ENCODE data around the gene ANGEL2. TPM values are rescaled to one million over a fixed set of nuclear protein-coding genes. Genes with fewer than 3 reads are reported as not detected.

The ANGEL2 gene
- polyA plus RNA-seq, 1 of the 3 experiments (the other 2 are of a cell fraction), result 14.0 TPM

DNA sequence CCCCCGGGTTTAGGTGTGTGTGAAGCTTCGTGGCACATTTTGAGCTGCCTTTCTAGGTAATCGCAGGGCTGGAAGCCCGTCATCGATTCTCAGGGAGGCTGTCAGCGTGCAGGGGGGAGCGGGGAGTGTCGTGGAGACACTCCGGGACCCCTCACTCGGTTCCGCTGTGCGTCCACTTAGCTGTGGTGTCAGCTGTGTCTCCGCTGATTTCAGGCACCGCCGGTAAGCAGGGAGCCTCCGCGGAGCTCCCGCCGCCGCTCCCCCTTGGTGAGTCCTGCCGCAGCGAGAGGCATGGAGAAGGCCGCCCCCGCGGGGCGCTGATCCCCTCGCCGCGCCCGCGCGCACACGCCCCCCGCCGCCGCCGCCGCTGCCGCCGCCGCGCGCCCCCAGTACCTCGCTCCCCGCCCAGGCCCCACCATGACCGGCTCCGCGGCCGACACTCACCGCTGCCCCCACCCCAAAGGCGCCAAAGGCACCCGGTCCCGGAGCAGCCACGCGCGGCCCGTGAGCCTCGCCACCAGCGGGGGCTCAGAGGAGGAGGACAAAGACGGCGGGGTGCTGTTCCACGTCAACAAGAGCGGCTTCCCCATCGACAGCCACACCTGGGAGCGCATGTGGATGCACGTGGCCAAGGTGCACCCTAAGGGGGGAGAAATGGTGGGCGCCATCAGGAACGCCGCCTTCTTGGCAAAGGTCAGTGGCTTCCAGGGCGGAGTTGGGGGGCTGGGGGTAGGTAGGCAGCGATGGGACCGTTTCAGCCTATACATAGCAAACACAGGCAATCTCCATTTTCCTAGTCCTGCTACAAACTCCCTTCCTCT is 64.3 kb downstream of the ANGEL2 start:
- Histone ChIP-seq H4K20me1 (ENCODE audit: insufficient read depth) (no peaks in the 10 kb centered on the region), H3K4me3 (ENCODE audit: low read depth in 2 of 2, low read length in 1 of 2) (peak overlapping the region; percentile 60 to 83), H3K9me3 (no peaks in the 10 kb centered on the region), H3K4me1 (ENCODE audit: control insufficient read depth in 1 of 2, insufficient read depth in 2 of 2, low read depth in 1 of 2, low read length in 1 of 2) (peaks cover 0 to 16% of the 10 kb centered on the region in 2 experiments; a peak in 1 of 4 replicates), H2AFZ (ENCODE audit: low read depth) (peak overlapping the region; percentile 100), H3K9ac (peak overlapping the region; percentile 20; the same call in 1 of the 2 replicates), H3K27me3 (ENCODE audit: insufficient read depth) (no peaks in the 10 kb centered on the region), H3K27ac (ENCODE audit: low read depth in 2 of 2, low read length in 1 of 2) (no peak overlapping the region), H3F3A (replicated peaks; ENCODE audit: insufficient read depth) (no peaks in the 10 kb centered on the region), H3K9me2 (no peaks in the 10 kb centered on the region), H3K79me2 (ENCODE audit: insufficient read depth) (no peaks in the 10 kb centered on the region), H3K4me2 (peak overlapping the region; percentile 100), H3K36me3 (replicated peaks in 1 of 2; ENCODE audit: control insufficient read depth in 1 of 2, insufficient read depth in 2 of 2, low read length in 1 of 2) (no peaks in the 10 kb centered on the region)
- POLR2A ChIA-PET, result interaction anchor here (1.1 to 1.2 kb wide), 2 partner anchors 17 to 93 kb away, joined by 3 read pairs; partner anchors contain the start of gene FLVCR1
- CTCF ChIA-PET, result interaction anchor here (1.1 to 1.9 kb wide), 2 partner anchors 16 to 474 kb away, joined by 3 to 6 read pairs; no protein-coding TSS in a partner anchor
- no peak for TF ChIP-seq FOXJ3 (CRISPR knock-in tag; IDR thresholded peaks at IDR 0.05)
- TF ChIP-seq, protein P1, sequence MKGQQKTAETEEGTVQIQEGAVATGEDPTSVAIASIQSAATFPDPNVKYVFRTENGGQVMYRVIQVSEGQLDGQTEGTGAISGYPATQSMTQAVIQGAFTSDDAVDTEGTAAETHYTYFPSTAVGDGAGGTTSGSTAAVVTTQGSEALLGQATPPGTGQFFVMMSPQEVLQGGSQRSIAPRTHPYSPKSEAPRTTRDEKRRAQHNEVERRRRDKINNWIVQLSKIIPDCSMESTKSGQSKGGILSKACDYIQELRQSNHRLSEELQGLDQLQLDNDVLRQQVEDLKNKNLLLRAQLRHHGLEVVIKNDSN (IDR thresholded peaks at IDR 0.05; ENCODE audit: borderline replicate concordance, low read depth), result no peak
- no peak for TF ChIP-seq ELF1 (IDR thresholded peaks at IDR 0.05)
- WGBS (ENCODE audit: low lambda C conversion rate), result 23% methylated on average over 34 of the region's 72 CpGs
- DNase-seq, result peak; percentile 79

DNA sequence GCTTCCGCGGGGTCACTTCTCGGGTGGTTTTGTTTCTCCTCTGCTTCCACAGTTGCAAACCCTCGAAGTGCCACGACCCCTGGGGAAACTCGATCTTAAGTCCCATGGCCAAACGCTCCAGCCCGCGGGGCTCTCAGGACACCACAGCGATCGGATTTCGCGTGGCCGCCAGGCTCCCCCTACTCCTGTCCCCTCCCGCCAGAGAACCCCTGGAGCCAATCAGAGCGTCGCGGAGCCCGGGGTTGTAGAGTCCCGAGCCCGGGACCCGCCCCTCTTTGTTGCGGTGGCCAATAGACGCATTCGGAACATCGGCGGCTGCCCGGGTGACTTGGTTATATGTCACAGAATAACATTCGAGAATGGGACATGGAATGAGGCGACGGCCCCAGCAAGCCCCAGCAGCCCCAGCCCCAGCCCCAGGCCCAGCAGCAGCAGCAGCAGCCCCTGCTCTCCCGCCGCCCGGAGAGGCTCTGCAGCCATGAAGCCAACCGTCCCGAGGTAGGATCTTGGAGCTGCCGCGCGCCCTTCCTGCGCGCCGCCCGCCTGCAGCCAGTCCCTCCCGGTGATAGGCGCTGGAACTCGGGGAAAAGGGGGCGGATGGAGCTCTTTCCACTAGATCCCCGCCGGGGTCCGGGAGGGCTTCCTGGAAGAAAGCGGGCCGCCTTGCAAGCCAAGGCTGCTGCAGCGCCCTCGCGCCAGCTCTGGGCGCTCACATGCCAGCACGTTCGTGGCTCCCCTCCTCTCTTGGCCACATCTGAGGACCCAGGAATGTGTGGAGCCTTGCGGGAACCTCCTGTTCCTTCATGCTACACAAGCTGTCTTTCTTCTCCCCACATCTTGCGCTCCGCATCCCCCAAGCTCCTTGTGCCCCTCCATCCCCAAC is 65.2 kb downstream of the ANGEL2 start, which contains the start of gene VASH2:
TSS of gene VASH2 (plus strand) at position 299 of the 883 bp plus-strand sequence. CDS start 1,002 bp downstream, outside the sequence.
- Histone ChIP-seq H3K9me3 (no peaks in the 10 kb centered on the region), H3K4me2 (peak within 1 kb of the TSS; percentile 100), H3K27ac (ENCODE audit: low read depth in 2 of 2, low read length in 1 of 2) (0 out of 4 replicates have a peak within 1 kb of the TSS, but pooled peaks of 1 of the 2 experiments have one; percentile 39), H3K9ac (peak within 1 kb of the TSS; percentile 38; the same call in 1 of the 2 replicates), H3K4me3 (ENCODE audit: low read depth in 2 of 2, low read length in 1 of 2) (peak within 1 kb of the TSS; percentile 60 to 83), H3K79me2 (ENCODE audit: insufficient read depth) (no peaks in the 10 kb centered on the region), H4K20me1 (ENCODE audit: insufficient read depth) (no peaks in the 10 kb centered on the region), H3F3A (replicated peaks; ENCODE audit: insufficient read depth) (no peaks in the 10 kb centered on the region), H3K4me1 (ENCODE audit: control insufficient read depth in 1 of 2, insufficient read depth in 2 of 2, low read depth in 1 of 2, low read length in 1 of 2) (peaks cover 0 to 16% of the 10 kb centered on the region in 2 experiments; a peak in 1 of 4 replicates), H3K36me3 (replicated peaks in 1 of 2; ENCODE audit: control insufficient read depth in 1 of 2, insufficient read depth in 2 of 2, low read length in 1 of 2) (no peaks in the 10 kb centered on the region), H3K9me2 (no peaks in the 10 kb centered on the region), H3K27me3 (ENCODE audit: insufficient read depth) (no peaks in the 10 kb centered on the region), H2AFZ (ENCODE audit: low read depth) (peak within 1 kb of the TSS; percentile 100)
- ChIA-PET CTCF (interaction anchor here (1.1 to 1.9 kb wide), 2 partner anchors 17 to 474 kb away, joined by 3 to 6 read pairs; no protein-coding TSS in a partner anchor), POLR2A (interaction anchor here (1.1 to 1.2 kb wide), 2 partner anchors 17 to 93 kb away, joined by 3 read pairs; partner anchors contain the start of gene FLVCR1)
- 0% methylated on average over 11 of the region's 61 CpGs for WGBS (ENCODE audit: low lambda C conversion rate)
- DNase-seq, result peak; percentile 97
- TF ChIP-seq, protein P2, sequence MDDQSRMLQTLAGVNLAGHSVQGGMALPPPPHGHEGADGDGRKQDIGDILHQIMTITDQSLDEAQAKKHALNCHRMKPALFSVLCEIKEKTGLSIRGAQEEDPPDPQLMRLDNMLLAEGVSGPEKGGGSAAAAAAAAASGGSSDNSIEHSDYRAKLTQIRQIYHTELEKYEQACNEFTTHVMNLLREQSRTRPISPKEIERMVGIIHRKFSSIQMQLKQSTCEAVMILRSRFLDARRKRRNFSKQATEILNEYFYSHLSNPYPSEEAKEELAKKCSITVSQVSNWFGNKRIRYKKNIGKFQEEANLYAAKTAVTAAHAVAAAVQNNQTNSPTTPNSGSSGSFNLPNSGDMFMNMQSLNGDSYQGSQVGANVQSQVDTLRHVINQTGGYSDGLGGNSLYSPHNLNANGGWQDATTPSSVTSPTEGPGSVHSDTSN (IDR thresholded peaks at IDR 0.05), result no peak
- TF ChIP-seq ELF1 (IDR thresholded peaks at IDR 0.05) (no peak), TEAD4 (IDR thresholded peaks at IDR 0.05; ENCODE audit: borderline replicate concordance, insufficient read depth) (no peak), MXI1 (IDR thresholded peaks at IDR 0.05; ENCODE audit: low read depth, low read length) (peak; percentile 37), POLR2AphosphoS5 (IDR thresholded peaks at IDR 0.05; ENCODE audit: low read depth, low read length) (no peak), MAX (IDR thresholded peaks at IDR 0.05; ENCODE audit: low read depth) (peak; percentile 72)
- TF ChIP-seq, protein P3, sequence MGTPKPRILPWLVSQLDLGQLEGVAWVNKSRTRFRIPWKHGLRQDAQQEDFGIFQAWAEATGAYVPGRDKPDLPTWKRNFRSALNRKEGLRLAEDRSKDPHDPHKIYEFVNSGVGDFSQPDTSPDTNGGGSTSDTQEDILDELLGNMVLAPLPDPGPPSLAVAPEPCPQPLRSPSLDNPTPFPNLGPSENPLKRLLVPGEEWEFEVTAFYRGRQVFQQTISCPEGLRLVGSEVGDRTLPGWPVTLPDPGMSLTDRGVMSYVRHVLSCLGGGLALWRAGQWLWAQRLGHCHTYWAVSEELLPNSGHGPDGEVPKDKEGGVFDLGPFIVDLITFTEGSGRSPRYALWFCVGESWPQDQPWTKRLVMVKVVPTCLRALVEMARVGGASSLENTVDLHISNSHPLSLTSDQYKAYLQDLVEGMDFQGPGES (IDR thresholded peaks at IDR 0.05; ENCODE audit: low read depth, low read length), result peak; percentile 41; the same call in 1 of the 2 replicates
- TF ChIP-seq, protein P4, sequence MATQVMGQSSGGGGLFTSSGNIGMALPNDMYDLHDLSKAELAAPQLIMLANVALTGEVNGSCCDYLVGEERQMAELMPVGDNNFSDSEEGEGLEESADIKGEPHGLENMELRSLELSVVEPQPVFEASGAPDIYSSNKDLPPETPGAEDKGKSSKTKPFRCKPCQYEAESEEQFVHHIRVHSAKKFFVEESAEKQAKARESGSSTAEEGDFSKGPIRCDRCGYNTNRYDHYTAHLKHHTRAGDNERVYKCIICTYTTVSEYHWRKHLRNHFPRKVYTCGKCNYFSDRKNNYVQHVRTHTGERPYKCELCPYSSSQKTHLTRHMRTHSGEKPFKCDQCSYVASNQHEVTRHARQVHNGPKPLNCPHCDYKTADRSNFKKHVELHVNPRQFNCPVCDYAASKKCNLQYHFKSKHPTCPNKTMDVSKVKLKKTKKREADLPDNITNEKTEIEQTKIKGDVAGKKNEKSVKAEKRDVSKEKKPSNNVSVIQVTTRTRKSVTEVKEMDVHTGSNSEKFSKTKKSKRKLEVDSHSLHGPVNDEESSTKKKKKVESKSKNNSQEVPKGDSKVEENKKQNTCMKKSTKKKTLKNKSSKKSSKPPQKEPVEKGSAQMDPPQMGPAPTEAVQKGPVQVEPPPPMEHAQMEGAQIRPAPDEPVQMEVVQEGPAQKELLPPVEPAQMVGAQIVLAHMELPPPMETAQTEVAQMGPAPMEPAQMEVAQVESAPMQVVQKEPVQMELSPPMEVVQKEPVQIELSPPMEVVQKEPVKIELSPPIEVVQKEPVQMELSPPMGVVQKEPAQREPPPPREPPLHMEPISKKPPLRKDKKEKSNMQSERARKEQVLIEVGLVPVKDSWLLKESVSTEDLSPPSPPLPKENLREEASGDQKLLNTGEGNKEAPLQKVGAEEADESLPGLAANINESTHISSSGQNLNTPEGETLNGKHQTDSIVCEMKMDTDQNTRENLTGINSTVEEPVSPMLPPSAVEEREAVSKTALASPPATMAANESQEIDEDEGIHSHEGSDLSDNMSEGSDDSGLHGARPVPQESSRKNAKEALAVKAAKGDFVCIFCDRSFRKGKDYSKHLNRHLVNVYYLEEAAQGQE (IDR thresholded peaks at IDR 0.05; ENCODE audit: low read depth, low read length), result no peak
- TF ChIP-seq, protein P5, sequence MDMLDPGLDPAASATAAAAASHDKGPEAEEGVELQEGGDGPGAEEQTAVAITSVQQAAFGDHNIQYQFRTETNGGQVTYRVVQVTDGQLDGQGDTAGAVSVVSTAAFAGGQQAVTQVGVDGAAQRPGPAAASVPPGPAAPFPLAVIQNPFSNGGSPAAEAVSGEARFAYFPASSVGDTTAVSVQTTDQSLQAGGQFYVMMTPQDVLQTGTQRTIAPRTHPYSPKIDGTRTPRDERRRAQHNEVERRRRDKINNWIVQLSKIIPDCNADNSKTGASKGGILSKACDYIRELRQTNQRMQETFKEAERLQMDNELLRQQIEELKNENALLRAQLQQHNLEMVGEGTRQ (IDR thresholded peaks at IDR 0.05; ENCODE audit: borderline replicate concordance, low read depth, low read length), result no peak
